Measurements from ENCODE around the gene PAF1. TPM values are rescaled to one million over a fixed set of nuclear protein-coding genes. Genes with fewer than 3 reads are reported as not detected.

The PAF1 gene
- total RNA-seq, 2 donors from 2014 or later: 26.0 to 28.5 TPM

GRCh38 chr19:39370735-39371134 is 20.2 kb downstream of the PAF1 start:
- intact Hi-C loops (cut with DNase I): no loop called here

GRCh38 chr19:39369200-39369599 is 21.7 kb downstream of the PAF1 start:
- no peak for DNase-seq (ENCODE audit: low spot score)

More at GRCh38 chr19:39370735-39371134, 20.2 kb downstream of the PAF1 start:
- DNase-seq (ENCODE audit: low spot score): no peak

GRCh38 chr19:39365531-39365930 is 25.4 kb downstream of the PAF1 start:
- DNase-seq (ENCODE audit: low spot score): no peak
- intact Hi-C loops (cut with DNase I): no loop called here

More at GRCh38 chr19:39369200-39369599, 21.7 kb downstream of the PAF1 start:
- intact Hi-C loops (cut with DNase I): no loop called here

- no peak for DNase-seq (ENCODE audit: low spot score)
- intact Hi-C loops (cut with DNase I): no loop called here
Observed at GRCh38 chr19:39363901-39364457, 26.9 kb downstream of the PAF1 start.

- intact Hi-C loops (cut with DNase I): no loop called here
Observed at GRCh38 chr19:39362682-39363657, 27.9 kb downstream of the PAF1 start.

GRCh38 chr19:39360599-39360998 is 30.3 kb downstream of the PAF1 start:
- intact Hi-C loops (cut with DNase I): no loop called here
- no peak for DNase-seq (ENCODE audit: low spot score)

More at GRCh38 chr19:39362682-39363657, 27.9 kb downstream of the PAF1 start:
- no peak for DNase-seq (ENCODE audit: low spot score)

- no peak for DNase-seq (ENCODE audit: low spot score)
- intact Hi-C loops (cut with DNase I): no loop called here
Observed at GRCh38 chr19:39359026-39359425, 31.9 kb downstream of the PAF1 start.

GRCh38 chr19:39356647-39357046 is 34.3 kb downstream of the PAF1 start:
- DNase-seq (ENCODE audit: low spot score): no peak
- intact Hi-C loops (cut with DNase I): no loop called here

- intact Hi-C loops (cut with DNase I): no loop called here
Observed at GRCh38 chr19:39356073-39356472, 34.8 kb downstream of the PAF1 start.

GRCh38 chr19:39355253-39355652 is 35.7 kb downstream of the PAF1 start:
- no peak for DNase-seq (ENCODE audit: low spot score)
- intact Hi-C loops (cut with DNase I): no loop called here

More at GRCh38 chr19:39356073-39356472, 34.8 kb downstream of the PAF1 start:
- DNase-seq (ENCODE audit: low spot score): no peak

GRCh38 chr19:39352381-39353255 is 38.3 kb downstream of the PAF1 start:
- intact Hi-C loops (cut with DNase I): no loop called here

GRCh38 chr19:39351537-39352064 is 39.3 kb downstream of the PAF1 start:
- DNase-seq (ENCODE audit: low spot score): no peak
- intact Hi-C loops (cut with DNase I): no loop called here

More at GRCh38 chr19:39352381-39353255, 38.3 kb downstream of the PAF1 start:
- no peak for DNase-seq (ENCODE audit: low spot score)

GRCh38 chr19:39350156-39350555 is 40.8 kb downstream of the PAF1 start:
- intact Hi-C loops (cut with DNase I): no loop called here
- no peak for DNase-seq (ENCODE audit: low spot score)

- intact Hi-C loops (cut with DNase I): loop anchor here in 1 of 2 donors (10.0 kb wide), 1 partner anchor 85 kb away; the partner anchor contains the start of gene RPS16
- DNase-seq (ENCODE audit: low spot score): no peak
Observed at GRCh38 chr19:39349326-39349725, 41.6 kb downstream of the PAF1 start.

- intact Hi-C loops (cut with DNase I): loop anchor here in 1 of 2 donors (10.0 kb wide), 1 partner anchor 87 kb away; the partner anchor contains the start of gene RPS16
Observed at GRCh38 chr19:39347332-39348164, 43.4 kb downstream of the PAF1 start.

GRCh38 chr19:39345956-39346355 is 45.0 kb downstream of the PAF1 start:
- intact Hi-C loops (cut with DNase I): loop anchor here in 1 of 2 donors (10.0 kb wide), 1 partner anchor 89 kb away; the partner anchor contains the start of gene RPS16

More at GRCh38 chr19:39347332-39348164, 43.4 kb downstream of the PAF1 start:
- DNase-seq (ENCODE audit: low spot score): no peak

GRCh38 chr19:39342647-39343305 is 48.1 kb downstream of the PAF1 start:
- DNase-seq (ENCODE audit: low spot score): no peak
- intact Hi-C loops (cut with DNase I): loop anchor here in 1 of 2 donors (10.0 kb wide), 1 partner anchor 92 kb away; the partner anchor contains the start of gene RPS16

More at GRCh38 chr19:39345956-39346355, 45.0 kb downstream of the PAF1 start:
- DNase-seq (ENCODE audit: low spot score): no peak
